GM18951 (cell line): ENCODE measurements around the gene HOXD10.

ENCODE experiments used
- POLR2A ChIP-seq: IDR thresholded peaks from 4 replicates; pipeline ENCODE4 v1.6.1; 2011; ENCODE audit warnings: mild to moderate bottlenecking; ENCODE audit not compliant: insufficient read length, insufficient read depth; ENCODE audit errors: extremely low read depth
- in situ Hi-C: fragments of 300-500 bp; cut with MboI; formaldehyde crosslinking; loops from one replicate; pipeline ENCODE4 v1.12.0; 2022; ENCODE audit warnings: low sequenced_read_pairs, mixed read lengths, inconsistent platforms; ENCODE audit not compliant: unreplicated experiment

Gene HOXD10

GRCh38 chr2:176139661-176140512 lies 23.3 kb downstream of the HOXD10 start:
- in situ Hi-C loops, result loop anchor here (10.0 kb wide), 2 partner anchors 315 to 415 kb away; no protein-coding TSS in a partner anchor

DNA sequence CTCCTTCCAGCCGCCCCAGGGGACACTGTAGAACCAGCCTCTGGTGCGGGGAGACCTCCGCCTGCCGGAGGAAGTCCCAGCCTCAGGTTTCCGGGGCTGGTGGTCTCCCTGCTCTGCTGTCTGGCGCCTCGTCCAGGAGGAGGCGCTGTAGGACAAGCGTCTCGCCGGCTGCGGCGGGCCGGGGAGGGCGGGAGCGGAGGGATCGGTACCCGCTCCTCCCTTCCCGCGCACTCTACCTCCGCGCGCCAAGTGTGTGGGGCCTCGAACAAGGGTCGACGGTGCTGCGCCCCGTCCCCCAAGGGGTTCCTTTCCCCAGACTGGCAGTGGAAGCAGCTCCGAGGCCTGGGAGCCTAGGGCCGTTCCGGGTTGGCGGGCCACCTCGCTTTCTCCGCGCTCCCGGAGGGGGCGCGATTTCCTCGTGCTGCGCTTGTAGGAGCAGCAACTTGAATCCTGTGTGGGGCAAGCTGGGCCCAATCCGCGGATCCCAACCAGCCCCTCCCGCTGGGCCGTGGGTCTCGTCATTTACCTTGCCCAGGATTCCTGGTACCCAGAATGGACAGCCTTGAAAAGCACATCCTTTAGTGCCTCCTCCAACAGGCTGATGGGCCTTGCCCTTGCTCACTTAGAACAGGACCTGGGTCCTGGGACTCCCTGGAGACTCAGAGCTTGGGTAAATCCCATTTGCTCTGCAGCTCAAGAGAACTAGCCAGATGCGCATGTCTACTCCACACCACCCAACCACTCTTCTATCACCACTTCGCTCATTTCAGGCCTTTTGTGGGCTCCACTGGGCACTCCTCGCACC lies 24.1 kb downstream of the HOXD10 start:
- in situ Hi-C loops, result loop anchor here (10.0 kb wide), 2 partner anchors 314 to 414 kb away; no protein-coding TSS in a partner anchor
- no peak for TF ChIP-seq POLR2A

More at GRCh38 chr2:176139661-176140512, 23.3 kb downstream of the HOXD10 start:
- no peak for TF ChIP-seq POLR2A

GRCh38 chr2:176142281-176142680 lies 25.7 kb downstream of the HOXD10 start:
- in situ Hi-C loops, result loop anchor here (10.0 kb wide), 2 partner anchors 313 to 413 kb away; no protein-coding TSS in a partner anchor

DNA sequence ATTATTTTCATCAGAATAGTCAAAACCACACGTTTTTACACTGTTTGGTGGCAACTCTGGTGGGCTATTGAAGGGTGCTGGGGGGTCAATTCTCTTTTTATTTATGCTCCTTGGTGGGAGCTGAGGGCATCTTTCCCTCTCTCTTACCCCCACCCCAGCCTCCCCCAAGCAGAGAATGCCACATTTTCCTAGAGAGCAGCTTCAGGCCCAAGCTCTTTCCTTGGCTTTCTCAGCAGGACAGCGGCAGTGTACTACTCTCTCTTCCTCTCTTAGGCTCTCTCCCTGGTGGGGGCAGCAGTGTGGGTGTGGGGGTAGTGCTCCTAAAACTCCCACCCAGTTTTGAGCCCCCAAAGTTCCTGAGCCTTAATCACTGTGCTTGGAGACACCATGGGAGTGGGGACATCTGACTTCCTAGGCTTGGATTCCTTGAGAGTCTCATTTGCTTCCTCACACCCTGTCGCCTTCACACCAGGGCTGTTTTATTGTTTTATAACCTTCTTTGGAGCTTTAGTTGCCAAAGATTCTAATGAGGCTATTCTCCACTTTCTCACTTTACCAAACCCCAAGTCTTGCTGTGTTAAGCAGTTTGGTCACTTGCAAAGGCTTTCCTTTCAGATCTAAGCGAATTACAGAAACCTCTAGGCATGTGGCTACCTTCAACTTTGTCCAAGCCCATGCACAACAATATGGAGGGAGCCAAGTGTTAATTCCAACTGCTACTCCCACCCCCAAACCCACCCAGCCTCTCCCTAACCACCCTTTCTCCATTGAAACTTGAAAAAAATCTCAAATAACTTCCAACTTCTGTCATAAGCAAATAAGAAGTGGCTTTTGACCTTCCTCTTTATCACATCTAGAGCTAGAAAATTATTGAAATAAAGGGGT lies 28.7 kb downstream of the HOXD10 start:
- in situ Hi-C loops, result loop anchor here (10.0 kb wide), 2 partner anchors 309 to 409 kb away; no protein-coding TSS in a partner anchor

More at GRCh38 chr2:176142281-176142680, 25.7 kb downstream of the HOXD10 start:
- TF ChIP-seq POLR2A, result no peak

GRCh38 chr2:176146101-176146500 lies 29.5 kb downstream of the HOXD10 start:
- no peak for TF ChIP-seq POLR2A
- in situ Hi-C loops, result loop anchor here (10.0 kb wide), 2 partner anchors 309 to 409 kb away; no protein-coding TSS in a partner anchor

More for the DNA sequence above, 28.7 kb downstream of the HOXD10 start:
- no peak for TF ChIP-seq POLR2A

GRCh38 chr2:176146645-176147044 lies 30.1 kb downstream of the HOXD10 start:
- in situ Hi-C loops, result loop anchor here (10.0 kb wide), 2 partner anchors 308 to 408 kb away; no protein-coding TSS in a partner anchor
- no peak for TF ChIP-seq POLR2A

GRCh38 chr2:176147210-176147799 lies 30.7 kb downstream of the HOXD10 start:
- TF ChIP-seq POLR2A, result no peak
- in situ Hi-C loops, result loop anchor here (10.0 kb wide), 2 partner anchors 307 to 407 kb away; no protein-coding TSS in a partner anchor

GRCh38 chr2:176147800-176148496 lies 31.4 kb downstream of the HOXD10 start:
- in situ Hi-C loops, result loop anchor here (10.0 kb wide), 2 partner anchors 307 to 407 kb away; no protein-coding TSS in a partner anchor
- no peak for TF ChIP-seq POLR2A

GRCh38 chr2:176148751-176149421 lies 32.3 kb downstream of the HOXD10 start:
- in situ Hi-C loops, result loop anchor here (10.0 kb wide), 2 partner anchors 306 to 406 kb away; no protein-coding TSS in a partner anchor
- TF ChIP-seq POLR2A, result no peak

- TF ChIP-seq POLR2A, result no peak
- in situ Hi-C loops, result loop anchor here (10.0 kb wide), 2 partner anchors 305 to 405 kb away; no protein-coding TSS in a partner anchor
These were observed 32.9 kb downstream of the HOXD10 start for GRCh38 chr2:176149481-176149938.
